CD8-positive, alpha-beta memory T cell (primary cell): ENCODE measurements around the gene PIEZO2. TPM values are rescaled to one million over a fixed set of nuclear protein-coding genes. Genes with fewer than 3 reads are reported as not detected.

Experiments used
- CTCF ChIA-PET: fragments of 350-600 bp; sonication (Branson Sonifier 250); formaldehyde crosslinking; loops from one replicate; lab custom pipeline; 2021; ENCODE audit warnings: antibody characterized with exemption; lab: Charles Lee
- POLR2A ChIA-PET: fragments of 350-600 bp; sonication (Branson Sonifier 250); formaldehyde crosslinking; loops from one replicate; lab custom pipeline; 2021; ENCODE audit warnings: antibody characterized with exemption; lab: Charles Lee
- DNase-seq, 5 donors: peaks; one replicate each; pipeline versions ENCODE4 v3.0.0 to v3.0.0-alpha.2; 2020 to 2022; ENCODE audit warnings: mixed read lengths in 1 of 5
- H3K27ac ChIP-seq: one replicate; pipeline ENCODE4 v1.7.0; 2013; ENCODE audit warnings: low read depth, mild to moderate bottlenecking, low read length, moderate library complexity
- H3K27me3 ChIP-seq: 2 replicates; pipeline ENCODE4 v1.7.0; 2013; ENCODE audit warnings: low read length, mild to moderate bottlenecking; ENCODE audit not compliant: insufficient read depth, poor library complexity, severe bottlenecking
- H3K36me3 ChIP-seq: 2 replicates; pipeline ENCODE4 v1.7.0; 2013; ENCODE audit warnings: mild to moderate bottlenecking, low read length, moderate library complexity; ENCODE audit not compliant: insufficient read depth
- H3K4me1 ChIP-seq: 2 replicates; pipeline ENCODE4 v1.7.0; 2013; ENCODE audit warnings: mild to moderate bottlenecking, low read length, moderate library complexity; ENCODE audit not compliant: insufficient read depth
- H3K4me3 ChIP-seq: 2 replicates; pipeline ENCODE4 v1.7.0; 2013; ENCODE audit warnings: mild to moderate bottlenecking, low read length
- H3K9me3 ChIP-seq: 2 replicates; pipeline ENCODE4 v1.7.0; 2013; ENCODE audit warnings: mild to moderate bottlenecking, low read length
- H3K27ac Mint-ChIP-seq, 8 donors: one replicate each; pipeline ENCODE4 v1.8.0; 2020 to 2021; ENCODE audit warnings: mixed read lengths in 8 of 8, mild to moderate bottlenecking in 6 of 8, inconsistent platforms in 3 of 8, moderate library complexity in 3 of 8
- H3K27me3 Mint-ChIP-seq, 2 donors: one replicate each; pipeline ENCODE4 v1.8.0; 2020 to 2021; ENCODE audit warnings: mixed read lengths in 2 of 2, mild to moderate bottlenecking in 1 of 2, moderate library complexity in 1 of 2
- H3K36me3 Mint-ChIP-seq, 3 donors: one replicate each; pipeline ENCODE4 v1.8.0; 2020 to 2021; ENCODE audit warnings: mixed read lengths in 3 of 3, inconsistent platforms in 1 of 3, mild to moderate bottlenecking in 1 of 3
- H3K4me1 Mint-ChIP-seq, 3 donors: one replicate each; pipeline ENCODE4 v1.8.0; 2020 to 2021; ENCODE audit warnings: mixed read lengths in 3 of 3, inconsistent platforms in 1 of 3, mild to moderate bottlenecking in 1 of 3
- H3K4me3 Mint-ChIP-seq, 7 donors: one replicate each; pipeline ENCODE4 v1.8.0; 2020 to 2021; ENCODE audit warnings: mixed read lengths in 7 of 7, mild to moderate bottlenecking in 6 of 7, moderate library complexity in 4 of 7, inconsistent platforms in 2 of 7
- H3K9me3 Mint-ChIP-seq, 5 donors: one replicate each; pipeline ENCODE4 v1.8.0; 2020 to 2022; ENCODE audit warnings: mixed read lengths in 5 of 5, mild to moderate bottlenecking in 3 of 5, moderate library complexity in 2 of 5, inconsistent platforms in 1 of 5
- polyA plus RNA-seq: library from polyadenylated mRNA; unstranded; fragments of 300-500 nt; fragmentation: Illumina TruSeq; gene quantifications from one replicate; pipeline ENCODE4 v1.2.3, GENCODE V29; 2021
- total RNA-seq, 2 experiments: library from RNA; stranded (reverse); gene quantifications; one replicate each; pipeline ENCODE4 v1.2.3, GENCODE V29; 2021

The PIEZO2 gene
- total and polyA plus RNA-seq, 3 experiments from 2014 or later, result not detected

- no peaks in the 10 kb centered on the region for H3K27me3 ChIP-seq
- POLR2A ChIA-PET, result no interaction called here
- H3K36me3 ChIP-seq, result no peaks in the 10 kb centered on the region
- no peaks in the 10 kb centered on the region for H3K4me1 ChIP-seq
- Mint-ChIP-seq H3K36me3 (no peaks in the 10 kb centered on the region), H3K9me3 (peaks cover 0 to 9% (median 4%) of the 10 kb centered on the region in 5 donors), H3K27ac (no peak overlapping the region), H3K4me1 (peaks cover 0 to 4% (median 0%) of the 10 kb centered on the region in 3 donors), H3K4me3 (no peak overlapping the region), H3K27me3 (peaks cover 11 to 30% of the 10 kb centered on the region in 2 donors)
- H3K27ac ChIP-seq, result no peak overlapping the region
- DNase-seq, result no peak
- H3K9me3 ChIP-seq, result no peaks in the 10 kb centered on the region
- CTCF ChIA-PET, result no interaction called here
- H3K4me3 ChIP-seq, result no peak overlapping the region
These were observed 1.2 kb downstream of the PIEZO2 start for GRCh38 chr18:11147962-11148679.

GRCh38 chr18:11147371-11147951 lies 1.9 kb downstream of the PIEZO2 start:
- DNase-seq, result no peak
- Histone ChIP-seq H3K4me3 (no peak overlapping the region), H3K36me3 (no peaks in the 10 kb centered on the region), H3K9me3 (no peaks in the 10 kb centered on the region), H3K4me1 (no peaks in the 10 kb centered on the region), H3K27ac (no peak overlapping the region), H3K27me3 (no peaks in the 10 kb centered on the region)
- Mint-ChIP-seq H3K4me1 (peaks cover 0 to 4% (median 0%) of the 10 kb centered on the region in 3 donors), H3K4me3 (no peak overlapping the region), H3K27me3 (peaks cover 11 to 30% of the 10 kb centered on the region in 2 donors), H3K9me3 (peaks cover 0 to 9% (median 4%) of the 10 kb centered on the region in 5 donors), H3K36me3 (no peaks in the 10 kb centered on the region), H3K27ac (no peak overlapping the region)
- ChIA-PET POLR2A (no interaction called here), CTCF (no interaction called here)

- Histone ChIP-seq H3K4me1 (no peaks in the 10 kb centered on the region), H3K27me3 (no peaks in the 10 kb centered on the region), H3K9me3 (no peaks in the 10 kb centered on the region), H3K4me3 (no peak overlapping the region), H3K27ac (no peak overlapping the region), H3K36me3 (no peaks in the 10 kb centered on the region)
- CTCF ChIA-PET, result no interaction called here
- DNase-seq, result no peak
- Mint-ChIP-seq H3K36me3 (no peaks in the 10 kb centered on the region), H3K27ac (no peak overlapping the region), H3K9me3 (peaks cover 0 to 9% (median 4%) of the 10 kb centered on the region in 5 donors), H3K4me1 (peaks cover 0 to 4% (median 0%) of the 10 kb centered on the region in 3 donors), H3K4me3 (no peak overlapping the region), H3K27me3 (peaks cover 11 to 30% of the 10 kb centered on the region in 2 donors)
- POLR2A ChIA-PET, result no interaction called here
These were observed 2.4 kb downstream of the PIEZO2 start for GRCh38 chr18:11146947-11147345.

GRCh38 chr18:11146238-11146946 lies 3.0 kb downstream of the PIEZO2 start:
- H3K4me1 Mint-ChIP-seq, result peaks cover 0 to 4% (median 0%) of the 10 kb centered on the region in 3 donors
- Histone ChIP-seq H3K27ac (no peak overlapping the region), H3K27me3 (no peaks in the 10 kb centered on the region), H3K4me3 (no peak overlapping the region), H3K9me3 (no peaks in the 10 kb centered on the region), H3K36me3 (no peaks in the 10 kb centered on the region), H3K4me1 (no peaks in the 10 kb centered on the region)
- H3K9me3 Mint-ChIP-seq, result peaks cover 0 to 9% (median 4%) of the 10 kb centered on the region in 5 donors
- DNase-seq, result no peak
- H3K4me3 Mint-ChIP-seq, result no peak overlapping the region
- ChIA-PET POLR2A (no interaction called here), CTCF (no interaction called here)
- H3K27ac Mint-ChIP-seq, result no peak overlapping the region
- peaks cover 11 to 30% of the 10 kb centered on the region in 2 donors for H3K27me3 Mint-ChIP-seq
- H3K36me3 Mint-ChIP-seq, result no peaks in the 10 kb centered on the region

- no peak overlapping the region for H3K27ac Mint-ChIP-seq
- peaks cover 0 to 9% (median 4%) of the 10 kb centered on the region in 5 donors for H3K9me3 Mint-ChIP-seq
- no peaks in the 10 kb centered on the region for H3K36me3 Mint-ChIP-seq
- Histone ChIP-seq H3K27ac (no peak overlapping the region), H3K9me3 (no peaks in the 10 kb centered on the region), H3K4me1 (no peaks in the 10 kb centered on the region), H3K27me3 (no peaks in the 10 kb centered on the region), H3K4me3 (no peak overlapping the region), H3K36me3 (no peaks in the 10 kb centered on the region)
- H3K4me3 Mint-ChIP-seq, result no peak overlapping the region
- peaks cover 0 to 4% (median 0%) of the 10 kb centered on the region in 3 donors for H3K4me1 Mint-ChIP-seq
- DNase-seq, result no peak
- peaks cover 11 to 26% of the 10 kb centered on the region in 2 donors for H3K27me3 Mint-ChIP-seq
- ChIA-PET CTCF (no interaction called here), POLR2A (no interaction called here)
These were observed 3.8 kb downstream of the PIEZO2 start for GRCh38 chr18:11145413-11146191.

GRCh38 chr18:11137400-11137799 lies 12.0 kb downstream of the PIEZO2 start:
- Histone ChIP-seq H3K4me3 (no peak overlapping the region), H3K9me3 (no peaks in the 10 kb centered on the region), H3K36me3 (no peaks in the 10 kb centered on the region), H3K27me3 (no peaks in the 10 kb centered on the region), H3K4me1 (no peaks in the 10 kb centered on the region), H3K27ac (no peak overlapping the region)
- H3K36me3 Mint-ChIP-seq, result no peaks in the 10 kb centered on the region
- H3K4me3 Mint-ChIP-seq, result no peak overlapping the region
- no peak overlapping the region for H3K27ac Mint-ChIP-seq
- H3K9me3 Mint-ChIP-seq, result peaks cover 0 to 2% (median 0%) of the 10 kb centered on the region in 5 donors
- H3K4me1 Mint-ChIP-seq, result no peaks in the 10 kb centered on the region
- ChIA-PET POLR2A (no interaction called here), CTCF (no interaction called here)
- H3K27me3 Mint-ChIP-seq, result no peaks in the 10 kb centered on the region
- no peak for DNase-seq

- Mint-ChIP-seq H3K4me1 (no peaks in the 10 kb centered on the region), H3K27ac (no peak overlapping the region), H3K9me3 (peaks cover 0 to 2% (median 0%) of the 10 kb centered on the region in 5 donors), H3K36me3 (no peaks in the 10 kb centered on the region), H3K4me3 (no peak overlapping the region), H3K27me3 (no peaks in the 10 kb centered on the region)
- CTCF ChIA-PET, result no interaction called here
- H3K4me1 ChIP-seq, result no peaks in the 10 kb centered on the region
- POLR2A ChIA-PET, result no interaction called here
- H3K36me3 ChIP-seq, result no peaks in the 10 kb centered on the region
- no peaks in the 10 kb centered on the region for H3K9me3 ChIP-seq
- no peak for DNase-seq
- H3K27ac ChIP-seq, result no peak overlapping the region
- H3K27me3 ChIP-seq, result no peaks in the 10 kb centered on the region
- no peak overlapping the region for H3K4me3 ChIP-seq
These were observed 13.1 kb downstream of the PIEZO2 start for GRCh38 chr18:11136241-11136640.
